ENCODE data around the gene WDR38. TPM values are rescaled to one million over a fixed set of nuclear protein-coding genes. Genes with fewer than 3 reads are reported as not detected.

The WDR38 gene
- polyA plus RNA-seq (not detected in 3 replicates), polyA minus RNA-seq (not detected in 3 replicates)
- polyA plus RNA-seq (2011; ENCODE audit: low read depth), result not detected
- not detected in 2 replicates for polyA plus RNA-seq (2011; cell fraction: cytosol; rRNA removed)
- not detected in 2 replicates for polyA plus RNA-seq (2011; cell fraction: nucleus; rRNA removed)
- polyA plus RNA-seq (2012; ENCODE audit: low replicate concordance), result not detected in 2 replicates
- polyA minus RNA-seq (2011; cell fraction: cytosol; rRNA and poly(A)+ RNA removed), result not detected
- not detected in 2 replicates for polyA minus RNA-seq (2011; cell fraction: nucleus; rRNA and poly(A)+ RNA removed)

GRCh38 chr9:124852829-124853531 lies at the start of gene WDR38:
Gene WDR38 (plus strand): TSS chr9:124853460. CDS start chr9:124853532, 72 bp downstream.
- H3K4me2 ChIP-seq (ENCODE audit: control insufficient read depth, extremely low read depth, insufficient read depth, low read depth, low read length), result peak within 1 kb of the TSS; percentile 76
- H3K79me2 ChIP-seq (ENCODE audit: control insufficient read depth, insufficient read depth, low read length), result peaks cover under 1% of the 10 kb centered on the region
- H4K20me1 ChIP-seq (ENCODE audit: control insufficient read depth, extremely low read depth, insufficient read depth, low read length), result peaks cover 25% of the 10 kb centered on the region
- no peak for FAIRE-seq
- H3K4me1 ChIP-seq (ENCODE audit: control insufficient read depth, extremely low read depth, insufficient read depth, low read length), result peaks cover 10% of the 10 kb centered on the region
- dilution Hi-C loops (cut with MboI; ENCODE audit: extremely low pct_ligation_motif_present, low sequenced_read_pairs), result no loop called here
- peak within 1 kb of the TSS; percentile 73 for H2AFZ ChIP-seq (ENCODE audit: control insufficient read depth, low read length)
- TF ChIP-seq EZH2 (IDR thresholded peaks at IDR 0.05; ENCODE audit: low read length) (no peak), CTCF (optimal IDR thresholded peaks at IDR 0.05 in 1 of 3, IDR thresholded peaks at IDR 0.05 in 1 of 3, conservative IDR thresholded peaks at IDR 0.05 in 1 of 3; ENCODE audit: extremely low read depth in 1 of 3, insufficient read depth in 2 of 3, low read length in 3 of 3) (peak in 2 of 3 experiments; percentile 83 to 90)
- H3K36me3 ChIP-seq (ENCODE audit: control insufficient read depth in 2 of 2, extremely low read depth in 1 of 2, insufficient read depth in 2 of 2, low read length in 2 of 2), result peaks cover 11 to 14% of the 10 kb centered on the region in 2 experiments
- H3K9me1 ChIP-seq (ENCODE audit: control insufficient read depth, extremely low read depth, insufficient read depth, low read length), result no peaks in the 10 kb centered on the region
- no peaks in the 10 kb centered on the region for H3K27me3 ChIP-seq (ENCODE audit: control insufficient read depth, extremely low read depth, insufficient read depth, low read length)
- peak within 1 kb of the TSS; percentile 61 for H3K9ac ChIP-seq (ENCODE audit: control insufficient read depth, extremely low read depth, insufficient read depth, low read length)
- no peak within 1 kb of the TSS for H3K27ac ChIP-seq (ENCODE audit: control insufficient read depth, insufficient read depth, low read length)
- H3K9me3 ChIP-seq (ENCODE audit: control insufficient read depth, low read depth, low read length), result no peaks in the 10 kb centered on the region
- peak within 1 kb of the TSS; percentile 31 to 52 (median 49) for H3K4me3 ChIP-seq (ENCODE audit: control insufficient read depth in 2 of 3, extremely low read depth in 1 of 3, insufficient read depth in 2 of 3, low read depth in 1 of 3, low read length in 3 of 3)
- no peak for DNase-seq (ENCODE audit: low read depth, low spot score)

- dilution Hi-C loops (cut with MboI; ENCODE audit: extremely low pct_ligation_motif_present, low sequenced_read_pairs), result no loop called here
Measured at GRCh38 chr9:124803911-124804310, 49.3 kb upstream of the WDR38 start.

More at GRCh38 chr9:124803911-124804310, 49.3 kb upstream of the WDR38 start:
- H3K9ac ChIP-seq (ENCODE audit: control insufficient read depth, extremely low read depth, insufficient read depth, low read length), result no peak overlapping the region
- no peak for DNase-seq (ENCODE audit: low read depth, low spot score)
- peaks cover 9% of the 10 kb centered on the region for H3K27me3 ChIP-seq (ENCODE audit: control insufficient read depth, extremely low read depth, insufficient read depth, low read length)
- no peaks in the 10 kb centered on the region for H4K20me1 ChIP-seq (ENCODE audit: control insufficient read depth, extremely low read depth, insufficient read depth, low read length)
- H3K4me2 ChIP-seq (ENCODE audit: control insufficient read depth, extremely low read depth, insufficient read depth, low read depth, low read length), result no peak overlapping the region
- no peak for TF ChIP-seq CTCF (optimal IDR thresholded peaks at IDR 0.05 in 1 of 3, IDR thresholded peaks at IDR 0.05 in 1 of 3, conservative IDR thresholded peaks at IDR 0.05 in 1 of 3; ENCODE audit: extremely low read depth in 1 of 3, insufficient read depth in 2 of 3, low read length in 3 of 3)
- no peak for TF ChIP-seq EZH2 (IDR thresholded peaks at IDR 0.05; ENCODE audit: low read length)
- H3K4me1 ChIP-seq (ENCODE audit: control insufficient read depth, extremely low read depth, insufficient read depth, low read length), result peaks cover 33% of the 10 kb centered on the region
- H3K9me3 ChIP-seq (ENCODE audit: control insufficient read depth, low read depth, low read length), result no peaks in the 10 kb centered on the region
- no peaks in the 10 kb centered on the region for H3K79me2 ChIP-seq (ENCODE audit: control insufficient read depth, insufficient read depth, low read length)
- no peaks in the 10 kb centered on the region for H3K9me1 ChIP-seq (ENCODE audit: control insufficient read depth, extremely low read depth, insufficient read depth, low read length)
- no peak overlapping the region for H3K27ac ChIP-seq (ENCODE audit: control insufficient read depth, insufficient read depth, low read length)
- H3K36me3 ChIP-seq (ENCODE audit: control insufficient read depth in 2 of 2, extremely low read depth in 1 of 2, insufficient read depth in 2 of 2, low read length in 2 of 2), result no peaks in the 10 kb centered on the region
- no peak overlapping the region for H2AFZ ChIP-seq (ENCODE audit: control insufficient read depth, low read length)
- H3K4me3 ChIP-seq (ENCODE audit: control insufficient read depth in 2 of 3, extremely low read depth in 1 of 3, insufficient read depth in 2 of 3, low read depth in 1 of 3, low read length in 3 of 3), result no peak overlapping the region
- no peak for FAIRE-seq

Measured in keratinocyte (primary cell).